Smooth muscle cell (in vitro differentiated cells): ENCODE data around the gene CELSR2. TPM values are rescaled to one million over a fixed set of nuclear protein-coding genes. Genes with fewer than 3 reads are reported as not detected.

Source experiments
- DNase-seq: peaks from one replicate; lab custom pipeline; 2025; ENCODE audit not compliant: unreplicated experiment; lab: John Stamatoyannopoulos, UW
- H2AFZ ChIP-seq: fragments of 200-600 bp; sonication (generic); 2 replicates; pipeline ENCODE4 v1.6.0; 2016; ENCODE audit warnings: antibody characterized with exemption, low read depth, mild to moderate bottlenecking
- H3F3A ChIP-seq: fragments of 200-600 bp; sonication (generic); 2 replicates; pipeline ENCODE4 v1.6.0; 2017; ENCODE audit warnings: antibody characterized with exemption, low read depth
- H3K27ac ChIP-seq: fragments of 200-600 bp; sonication (generic); 2 replicates; pipeline ENCODE4 v1.5.1; 2016; ENCODE audit warnings: low read depth, mild to moderate bottlenecking
- H3K27me3 ChIP-seq: fragments of 200-600 bp; sonication (generic); 2 replicates; pipeline ENCODE4 v1.6.1; 2016; ENCODE audit warnings: low read depth, mild to moderate bottlenecking
- H3K36me3 ChIP-seq: fragments of 200-600 bp; sonication (generic); 2 replicates; pipeline ENCODE4 v1.5.1; 2016; ENCODE audit warnings: low read depth
- H3K4me1 ChIP-seq: fragments of 200-600 bp; sonication (generic); 2 replicates; pipeline ENCODE4 v1.5.1; 2016; ENCODE audit warnings: low read depth
- H3K4me2 ChIP-seq: fragments of 200-600 bp; sonication (generic); 2 replicates; pipeline ENCODE4 v1.6.0; 2016; ENCODE audit warnings: mild to moderate bottlenecking
- H3K4me3 ChIP-seq: fragments of 200-600 bp; sonication (generic); 2 replicates; pipeline ENCODE4 v1.5.1; 2016; ENCODE audit warnings: mild to moderate bottlenecking
- H3K79me2 ChIP-seq: fragments of 200-600 bp; sonication (generic); 2 replicates; pipeline ENCODE4 v1.6.0; 2016; ENCODE audit warnings: low read depth, mild to moderate bottlenecking
- H3K9ac ChIP-seq: fragments of 200-600 bp; sonication (generic); 2 replicates; pipeline ENCODE4 v1.6.0; 2016; ENCODE audit warnings: low read depth
- H3K9me3 ChIP-seq: fragments of 200-600 bp; sonication (generic); replicated peaks from 2 replicates; pipeline ENCODE4 v1.5.1; 2016; ENCODE audit warnings: low read depth
- H4K20me1 ChIP-seq: fragments of 200-600 bp; sonication (generic); 2 replicates; pipeline ENCODE4 v1.6.0; 2016; ENCODE audit warnings: low read depth
- WGBS: methylation state at CpG from one replicate; pipeline ENCODE4 v1.1.7; 2016; ENCODE audit warnings: low lambda C conversion rate; 5-methylcytosine and 5-hydroxymethylcytosine counted together
- polyA plus RNA-seq: library from polyadenylated mRNA; unstranded; fragments of >200 nt; fragmentation: Nextera tagmentation; extraction: Ambion mirVana; gene quantifications from 2 replicates; pipeline ENCODE4 v1.2.1, GENCODE V29; 2016
- total RNA-seq: library from RNA; depleted of rRNA; stranded (reverse); fragments of >200 nt; gene quantifications from 2 replicates; pipeline ENCODE4 v1.2.3, GENCODE V29; 2014
- TF ChIP-seq, protein P1 (sequence below): fragments of 200-600 bp; sonication (generic); IDR thresholded peaks from 2 replicates; pipeline ENCODE4 v1.5.1; 2017; ENCODE audit warnings: borderline replicate concordance, mild to moderate bottlenecking, antibody characterized with exemption; ENCODE audit not compliant: insufficient read depth, poor library complexity, severe bottlenecking

CELSR2 gene
- total and polyA plus RNA-seq, 2 experiments from 2014 or later, result 1.8 to 3.6 TPM

DNA sequence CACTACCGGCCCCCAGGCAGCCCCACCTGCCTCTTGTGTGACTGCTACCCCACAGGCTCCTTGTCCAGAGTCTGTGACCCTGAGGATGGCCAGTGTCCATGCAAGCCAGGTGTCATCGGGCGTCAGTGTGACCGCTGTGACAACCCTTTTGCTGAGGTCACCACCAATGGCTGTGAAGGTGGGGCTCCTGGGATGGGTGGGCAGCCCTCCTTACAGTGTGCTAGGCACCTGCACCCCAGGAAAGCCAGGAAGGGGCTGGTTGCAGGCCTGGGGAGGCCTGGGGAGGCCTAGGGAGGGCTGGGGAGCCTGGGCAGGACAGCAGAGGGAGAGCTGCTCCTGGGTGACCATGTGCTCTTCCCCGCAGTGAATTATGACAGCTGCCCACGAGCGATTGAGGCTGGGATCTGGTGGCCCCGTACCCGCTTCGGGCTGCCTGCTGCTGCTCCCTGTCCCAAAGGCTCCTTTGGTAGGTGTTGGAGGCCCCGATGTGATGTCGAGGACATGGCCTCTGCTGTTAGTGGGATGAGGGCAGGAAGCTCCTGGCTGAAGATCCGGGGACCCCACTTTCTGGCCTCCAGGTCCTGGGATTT is 16.5 kb downstream of the CELSR2 start:
- Histone ChIP-seq H3K36me3 (no peaks in the 10 kb centered on the region), H2AFZ (no peak overlapping the region), H3K4me3 (no peak overlapping the region), H3F3A (no peaks in the 10 kb centered on the region), H3K4me2 (no peak overlapping the region), H3K9me3 (no peaks in the 10 kb centered on the region), H3K9ac (no peak overlapping the region), H3K79me2 (no peaks in the 10 kb centered on the region), H3K4me1 (no peaks in the 10 kb centered on the region), H3K27ac (no peak overlapping the region), H4K20me1 (no peaks in the 10 kb centered on the region), H3K27me3 (no peaks in the 10 kb centered on the region)
- no peak for DNase-seq
- 95% methylated on average over 13 of the region's 13 CpGs for WGBS
- TF ChIP-seq, protein P1, sequence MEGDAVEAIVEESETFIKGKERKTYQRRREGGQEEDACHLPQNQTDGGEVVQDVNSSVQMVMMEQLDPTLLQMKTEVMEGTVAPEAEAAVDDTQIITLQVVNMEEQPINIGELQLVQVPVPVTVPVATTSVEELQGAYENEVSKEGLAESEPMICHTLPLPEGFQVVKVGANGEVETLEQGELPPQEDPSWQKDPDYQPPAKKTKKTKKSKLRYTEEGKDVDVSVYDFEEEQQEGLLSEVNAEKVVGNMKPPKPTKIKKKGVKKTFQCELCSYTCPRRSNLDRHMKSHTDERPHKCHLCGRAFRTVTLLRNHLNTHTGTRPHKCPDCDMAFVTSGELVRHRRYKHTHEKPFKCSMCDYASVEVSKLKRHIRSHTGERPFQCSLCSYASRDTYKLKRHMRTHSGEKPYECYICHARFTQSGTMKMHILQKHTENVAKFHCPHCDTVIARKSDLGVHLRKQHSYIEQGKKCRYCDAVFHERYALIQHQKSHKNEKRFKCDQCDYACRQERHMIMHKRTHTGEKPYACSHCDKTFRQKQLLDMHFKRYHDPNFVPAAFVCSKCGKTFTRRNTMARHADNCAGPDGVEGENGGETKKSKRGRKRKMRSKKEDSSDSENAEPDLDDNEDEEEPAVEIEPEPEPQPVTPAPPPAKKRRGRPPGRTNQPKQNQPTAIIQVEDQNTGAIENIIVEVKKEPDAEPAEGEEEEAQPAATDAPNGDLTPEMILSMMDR, result no peak

DNA sequence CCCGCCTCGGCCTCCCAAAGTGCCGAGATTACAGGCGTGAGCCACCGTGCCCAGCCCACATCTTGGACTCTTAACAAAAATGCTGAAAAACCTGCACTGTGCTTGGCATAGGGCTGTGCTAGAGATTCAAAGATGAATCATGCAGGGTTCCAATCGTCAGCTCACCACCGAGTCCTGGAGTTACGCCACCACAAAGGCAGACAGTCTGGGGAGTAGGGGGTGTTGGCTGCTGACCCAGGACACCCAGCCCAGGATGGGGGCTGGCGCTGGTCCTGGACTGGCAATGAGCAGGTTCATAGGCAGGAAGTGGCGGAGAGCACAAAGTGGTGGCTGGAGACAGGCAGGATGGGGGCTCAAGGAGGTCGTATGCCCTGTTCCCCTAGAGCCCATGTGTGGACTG is 17.6 kb downstream of the CELSR2 start:
- no peaks in the 10 kb centered on the region for H3K36me3 ChIP-seq
- TF ChIP-seq, protein P1, result no peak
- no peaks in the 10 kb centered on the region for H3F3A ChIP-seq
- WGBS, result 76% methylated on average over 11 of the region's 11 CpGs
- H3K4me1 ChIP-seq, result no peaks in the 10 kb centered on the region
- no peak overlapping the region for H3K9ac ChIP-seq
- no peak overlapping the region for H3K4me3 ChIP-seq
- no peaks in the 10 kb centered on the region for H3K27me3 ChIP-seq
- H2AFZ ChIP-seq, result no peak overlapping the region
- H3K27ac ChIP-seq, result no peak overlapping the region
- H3K79me2 ChIP-seq, result no peaks in the 10 kb centered on the region
- H3K4me2 ChIP-seq, result no peak overlapping the region
- H3K9me3 ChIP-seq, result no peaks in the 10 kb centered on the region
- H4K20me1 ChIP-seq, result no peaks in the 10 kb centered on the region
- DNase-seq, result no peak

- H3K9me3 ChIP-seq, result no peaks in the 10 kb centered on the region
- no peaks in the 10 kb centered on the region for H3K27me3 ChIP-seq
- DNase-seq, result no peak
- H3K4me1 ChIP-seq, result no peaks in the 10 kb centered on the region
- no peaks in the 10 kb centered on the region for H3K36me3 ChIP-seq
- no peak overlapping the region for H3K27ac ChIP-seq
- H3K4me2 ChIP-seq, result no peak overlapping the region
- no peak overlapping the region for H3K4me3 ChIP-seq
- H3F3A ChIP-seq, result no peaks in the 10 kb centered on the region
- no peaks in the 10 kb centered on the region for H4K20me1 ChIP-seq
- no peak overlapping the region for H3K9ac ChIP-seq
- TF ChIP-seq, protein P1, result no peak
- 98% methylated on average over 17 of the region's 17 CpGs for WGBS
- H3K79me2 ChIP-seq, result no peaks in the 10 kb centered on the region
- H2AFZ ChIP-seq, result no peak overlapping the region
These were observed 18.5 kb downstream of the CELSR2 start for GRCh38 chr1:109267743-109268300.
